GM19043 (cell line): ENCODE results near the gene TSPAN17.

Source experiments
- ATAC-seq: cut with Tn5 transposase; IDR thresholded peaks from one replicate; pipeline ENCODE4 v1.9.1; 2021; ENCODE audit warnings: low read depth; ENCODE audit not compliant: unreplicated experiment

Gene TSPAN17

DNA sequence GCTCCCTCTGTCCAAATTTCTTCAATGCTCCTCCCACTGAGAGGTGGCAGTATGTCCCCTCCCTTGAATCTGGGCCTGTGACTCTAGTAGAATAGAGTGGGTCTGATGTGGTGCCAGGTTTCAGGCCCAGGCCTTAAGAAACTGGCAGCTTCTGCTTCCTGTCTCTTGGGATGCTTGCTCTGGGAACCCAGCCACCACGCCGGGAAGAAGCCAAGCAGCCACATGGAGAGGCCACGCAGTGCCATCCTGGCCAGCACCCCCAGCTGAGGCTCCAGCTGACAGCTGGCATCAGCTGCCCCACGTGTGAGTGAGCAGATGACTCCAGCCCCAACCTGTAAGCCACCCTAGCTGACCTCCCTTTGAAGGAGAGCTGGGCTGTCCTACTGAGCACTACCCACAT, 7.3 kb upstream of the TSPAN17 start:
- ATAC-seq, result no peak

DNA sequence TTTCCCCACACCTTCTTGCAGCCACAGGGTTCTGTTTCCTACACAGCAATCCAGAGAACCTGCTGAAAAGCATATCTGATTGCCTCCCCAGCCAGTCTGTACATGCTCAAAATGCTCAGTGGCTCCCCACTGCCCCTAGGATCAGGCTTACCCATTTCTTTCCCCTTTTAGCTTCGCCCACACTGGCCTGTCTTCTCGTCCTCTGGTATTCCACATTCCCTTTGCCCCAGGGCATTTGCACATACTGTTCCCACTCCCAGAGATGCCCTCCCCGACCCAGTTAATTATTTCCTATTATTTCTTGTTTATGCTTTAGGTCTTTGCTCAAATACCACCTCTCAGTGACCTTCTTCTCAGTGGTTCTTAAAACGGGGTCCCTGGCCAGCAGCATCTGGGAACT, 6.7 kb upstream of the TSPAN17 start:
- no peak for ATAC-seq

DNA sequence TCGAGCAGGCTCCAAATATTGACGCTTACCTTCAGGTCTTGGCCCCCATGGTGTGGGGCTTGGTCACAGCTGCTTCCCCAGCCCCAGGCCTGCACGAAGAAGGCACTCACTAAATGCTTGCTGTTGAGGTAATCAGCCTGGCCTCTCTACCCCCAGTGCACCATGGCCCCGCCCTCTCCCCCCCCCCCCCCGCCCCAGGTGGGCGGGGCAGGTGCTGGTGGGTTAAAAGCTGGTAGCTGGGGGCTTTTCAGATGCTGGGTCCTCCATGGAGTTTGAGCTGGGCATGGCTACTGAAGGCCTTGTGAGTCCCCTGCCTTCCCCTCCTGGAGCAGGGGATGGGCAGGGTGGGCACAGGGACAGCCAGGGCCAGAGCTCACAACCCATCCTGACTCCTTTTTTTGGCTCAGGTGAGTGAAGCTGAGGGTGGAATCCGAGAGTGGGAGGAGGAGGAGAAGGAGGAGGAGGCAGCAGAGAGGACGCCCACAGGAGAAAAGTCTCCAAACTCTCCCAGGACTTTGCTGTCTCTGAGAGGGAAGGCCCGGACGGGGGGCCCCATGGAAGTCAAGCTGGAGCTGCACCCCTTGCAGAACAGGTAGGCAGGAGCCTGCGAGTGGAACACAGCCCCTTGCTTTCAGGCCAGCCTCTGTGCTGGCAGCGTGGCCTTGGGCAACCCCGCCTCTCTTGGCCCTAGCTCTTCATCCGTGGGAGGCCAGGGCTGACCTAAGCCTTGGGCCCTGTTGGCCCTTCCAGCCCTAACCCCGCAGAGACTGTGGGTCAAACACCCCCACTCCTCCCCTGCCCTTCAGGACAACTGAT, 4.4 kb upstream of the TSPAN17 start:
- ATAC-seq, result no peak

DNA sequence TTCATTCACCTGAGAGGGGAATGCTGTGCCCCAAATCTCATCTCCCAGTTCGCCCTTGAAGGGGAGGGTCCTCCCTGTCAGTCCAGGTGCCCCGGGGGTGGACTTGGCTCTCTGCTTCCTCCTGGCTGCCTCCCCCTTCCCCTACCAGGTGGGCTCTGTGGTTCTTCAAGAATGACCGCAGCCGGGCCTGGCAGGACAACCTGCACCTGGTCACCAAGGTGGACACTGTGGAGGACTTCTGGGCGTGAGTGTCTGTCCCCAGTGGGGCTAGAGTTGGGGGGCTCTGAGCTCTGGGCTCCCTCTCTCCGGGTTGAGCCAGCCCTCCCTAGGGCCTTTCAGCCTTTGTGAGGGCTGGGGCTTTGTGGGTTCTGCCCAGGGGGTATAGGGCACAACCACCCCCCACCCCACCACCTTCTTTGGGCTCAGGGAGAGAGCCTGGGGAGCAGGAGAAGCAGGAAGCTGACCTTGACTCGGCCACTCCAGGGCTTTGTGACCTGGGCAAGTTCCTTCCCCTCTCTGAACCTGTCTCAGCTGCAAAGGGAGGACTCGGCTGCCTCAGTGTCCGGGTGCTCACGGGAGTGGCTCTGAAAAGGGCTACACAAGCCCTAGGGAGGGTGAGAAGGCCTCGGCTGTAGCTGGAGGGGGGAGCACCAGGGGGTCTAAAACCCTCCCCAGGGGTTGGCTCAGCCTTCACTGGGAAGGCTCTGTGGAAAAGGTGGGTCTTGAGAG, 3.6 kb upstream of the TSPAN17 start:
- ATAC-seq, result no peak

DNA sequence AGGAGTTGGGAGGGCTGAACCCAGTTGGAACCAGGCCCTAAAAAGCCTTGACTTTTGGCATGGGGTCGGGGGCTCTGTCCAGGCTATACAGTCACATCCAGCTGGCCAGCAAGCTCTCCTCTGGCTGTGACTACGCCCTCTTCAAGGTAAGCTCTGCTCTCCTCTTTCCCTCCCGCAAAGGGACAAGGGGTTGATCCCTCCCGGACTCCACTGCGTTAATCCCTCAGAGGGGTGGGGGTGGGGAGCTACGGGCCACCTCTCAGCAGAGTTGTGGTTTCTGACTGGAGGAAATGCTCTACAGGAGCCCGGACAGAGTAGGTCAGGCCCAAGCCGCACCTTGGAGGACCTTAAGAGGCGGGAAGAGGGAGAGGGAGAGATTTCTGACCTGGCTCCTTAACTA, 3.0 kb upstream of the TSPAN17 start:
- no peak for ATAC-seq

DNA sequence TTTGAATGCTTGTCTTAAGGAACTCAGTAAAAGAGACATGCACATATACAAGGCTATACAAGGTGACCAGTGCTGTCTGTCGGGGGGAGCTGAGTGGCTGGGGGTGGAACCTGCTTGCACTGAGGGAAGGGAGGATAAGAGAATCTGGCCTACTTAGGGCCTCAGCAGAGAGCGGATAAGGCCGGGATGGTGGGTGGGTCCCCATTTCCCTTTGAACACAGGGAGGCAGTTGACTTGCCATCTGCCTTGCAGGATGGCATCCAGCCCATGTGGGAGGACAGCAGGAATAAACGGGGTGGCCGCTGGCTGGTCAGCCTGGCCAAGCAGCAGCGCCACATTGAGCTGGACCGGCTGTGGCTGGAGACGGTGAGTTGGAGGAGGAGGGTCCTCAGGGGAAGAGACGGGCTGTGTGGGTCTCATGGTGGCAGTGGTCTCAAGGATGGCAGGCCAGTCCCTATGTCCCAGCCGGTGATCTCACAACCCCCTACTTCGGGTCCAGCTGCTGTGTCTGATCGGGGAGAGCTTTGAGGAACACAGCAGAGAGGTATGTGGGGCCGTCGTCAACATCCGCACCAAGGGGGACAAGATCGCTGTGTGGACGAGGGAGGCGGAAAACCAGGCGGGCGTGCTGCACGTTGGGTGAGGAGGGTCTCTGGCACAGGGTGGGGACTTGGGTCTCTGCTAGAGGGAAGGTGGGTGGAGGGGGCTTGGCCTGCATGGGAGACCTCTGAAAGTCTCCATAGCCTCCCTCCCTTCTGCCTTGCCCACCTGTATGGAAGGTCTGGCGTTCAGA, 2.2 kb upstream of the TSPAN17 start:
- no peak for ATAC-seq

DNA sequence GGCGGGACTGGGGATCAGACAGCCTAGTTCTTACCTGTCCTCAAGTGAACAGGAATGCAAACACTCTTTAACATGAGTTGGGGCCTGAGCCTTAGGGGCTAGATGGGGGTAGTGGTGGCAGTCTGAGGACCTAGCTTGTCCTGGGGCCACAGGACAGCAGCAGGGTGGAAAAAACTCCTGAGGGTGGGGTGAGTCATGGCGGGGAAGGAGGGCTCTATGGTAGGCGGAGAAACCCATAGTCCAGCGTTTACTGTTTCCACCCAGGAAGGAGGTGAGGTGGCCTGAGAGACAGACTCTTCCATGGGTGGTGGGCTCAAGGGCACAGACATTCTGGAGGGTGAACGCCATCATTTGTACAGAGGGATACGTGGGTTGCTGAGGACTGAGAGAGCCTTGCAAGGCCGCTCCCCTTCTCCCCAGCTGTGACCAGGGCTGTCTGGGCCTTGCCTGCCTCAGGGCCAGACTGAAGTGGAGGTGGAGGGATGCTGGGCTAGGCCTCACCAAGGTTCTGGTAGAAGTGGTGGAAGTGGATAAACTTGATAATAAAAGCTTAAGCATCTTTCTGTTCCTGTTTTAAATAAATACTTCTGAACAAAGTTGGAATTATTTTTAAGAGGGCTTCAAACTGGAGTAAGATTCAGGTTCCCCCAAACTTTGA, 1.1 kb upstream of the TSPAN17 start:
- ATAC-seq, result no peak

DNA sequence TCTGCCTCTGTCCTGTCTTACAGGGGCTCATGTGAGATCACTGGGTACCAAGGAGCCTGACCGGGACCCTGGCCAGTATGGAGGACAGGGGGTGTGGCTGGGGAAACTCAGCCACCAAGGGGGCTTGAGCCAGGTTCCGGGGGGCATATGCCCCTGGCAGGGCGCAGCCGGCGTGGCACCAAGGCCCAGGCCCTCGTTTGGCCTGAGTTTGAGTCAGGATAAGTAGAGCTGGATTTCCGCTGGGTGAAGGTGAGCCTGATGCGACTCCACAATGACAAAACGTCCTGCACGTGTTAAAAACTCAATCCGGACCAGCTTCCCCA, 616 bp upstream of the TSPAN17 start:
- peak; percentile 1 for ATAC-seq

DNA sequence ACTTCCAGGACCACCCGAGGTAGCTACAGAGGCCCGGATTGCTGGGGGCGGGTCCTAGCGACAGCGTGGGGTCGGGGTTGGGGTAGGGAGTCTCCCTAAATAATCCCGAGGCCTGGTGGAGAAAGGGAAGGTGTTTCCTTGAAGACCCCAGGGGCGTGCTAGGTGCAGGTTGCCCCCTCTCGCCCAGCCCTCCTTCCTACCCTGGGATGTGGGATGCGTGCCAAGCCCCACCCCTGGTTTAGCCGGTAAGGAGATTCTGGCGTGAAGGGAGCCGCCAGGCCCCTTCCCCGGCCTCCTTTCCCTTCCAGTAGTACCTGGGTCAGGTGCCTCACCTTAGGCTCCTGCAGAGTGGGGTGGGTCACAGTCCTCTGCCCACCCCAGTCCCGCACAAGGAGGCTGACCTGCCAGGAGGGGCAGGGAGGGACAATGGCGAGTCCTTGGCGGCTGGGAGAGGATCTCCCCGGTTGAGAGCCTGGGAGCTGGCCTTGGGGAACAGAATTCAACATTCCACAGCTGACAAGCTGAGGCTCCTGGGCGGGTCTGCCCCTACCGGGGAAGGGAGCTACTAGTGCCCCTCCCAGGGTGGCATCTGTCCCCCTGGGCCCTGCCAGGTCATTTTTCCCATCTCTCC, 674 bp downstream of the TSPAN17 start:
- no peak for ATAC-seq

DNA sequence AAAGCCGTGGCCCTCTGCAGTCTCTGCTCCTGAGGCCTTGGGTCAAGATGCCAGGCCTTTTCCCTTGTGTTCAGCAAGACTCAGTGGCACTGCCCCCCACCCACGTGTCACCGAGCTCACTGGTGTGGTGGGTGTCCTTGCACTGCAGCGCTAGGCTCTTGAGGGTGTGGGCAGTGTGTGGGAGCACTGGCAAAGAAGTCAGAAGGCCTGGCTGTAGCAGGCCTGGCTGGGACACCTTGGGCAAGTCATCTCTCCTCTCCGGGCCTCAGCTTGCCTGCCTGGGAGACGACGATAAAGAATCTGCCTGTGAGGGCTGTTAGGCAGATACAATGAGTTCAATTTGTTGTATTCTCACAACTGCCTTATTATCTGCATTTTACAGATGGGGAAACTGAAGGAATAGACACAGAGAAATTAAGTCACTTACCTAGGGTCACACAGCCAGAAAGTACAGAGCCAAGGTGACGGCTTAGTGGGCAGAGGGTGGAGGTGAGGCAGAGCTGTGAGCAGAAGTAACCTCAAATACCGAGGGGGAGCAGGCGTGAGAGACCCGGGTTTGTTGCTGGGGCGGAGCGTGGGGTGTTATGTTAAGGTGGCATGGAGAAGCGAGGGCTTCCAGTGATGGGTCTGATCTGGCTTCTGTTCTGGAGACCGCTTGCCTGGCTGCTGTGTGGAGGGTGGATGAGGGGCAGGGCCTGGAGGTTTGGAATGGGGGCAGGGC, 1.4 kb downstream of the TSPAN17 start:
- no peak for ATAC-seq

DNA sequence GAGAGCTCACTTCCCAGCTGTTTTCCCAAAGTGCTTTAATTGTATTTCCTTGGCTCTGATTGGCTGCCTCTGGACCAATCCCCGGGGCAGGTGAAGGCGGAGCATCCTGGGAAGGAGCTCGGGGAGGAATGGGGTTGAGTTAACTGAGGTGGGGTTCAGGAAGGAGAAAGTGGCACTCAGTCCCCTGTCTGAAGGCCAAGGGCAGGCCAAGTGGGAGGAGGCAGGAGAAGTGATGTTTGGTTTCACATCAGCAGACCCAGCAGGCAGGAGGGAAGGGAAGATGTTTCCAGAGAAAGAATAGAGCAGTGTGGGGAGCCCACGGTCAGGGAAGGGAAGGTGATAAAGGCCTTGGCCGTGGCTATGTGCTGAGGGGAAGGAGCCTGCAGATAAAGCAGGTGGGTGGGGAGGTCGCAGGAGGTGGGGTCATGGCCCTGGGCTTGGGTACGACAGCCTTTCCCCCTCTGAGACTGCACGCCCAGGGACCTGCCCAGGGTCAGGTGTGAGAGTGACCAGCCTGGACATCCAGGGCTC, 3.1 kb downstream of the TSPAN17 start:
- no peak for ATAC-seq

DNA sequence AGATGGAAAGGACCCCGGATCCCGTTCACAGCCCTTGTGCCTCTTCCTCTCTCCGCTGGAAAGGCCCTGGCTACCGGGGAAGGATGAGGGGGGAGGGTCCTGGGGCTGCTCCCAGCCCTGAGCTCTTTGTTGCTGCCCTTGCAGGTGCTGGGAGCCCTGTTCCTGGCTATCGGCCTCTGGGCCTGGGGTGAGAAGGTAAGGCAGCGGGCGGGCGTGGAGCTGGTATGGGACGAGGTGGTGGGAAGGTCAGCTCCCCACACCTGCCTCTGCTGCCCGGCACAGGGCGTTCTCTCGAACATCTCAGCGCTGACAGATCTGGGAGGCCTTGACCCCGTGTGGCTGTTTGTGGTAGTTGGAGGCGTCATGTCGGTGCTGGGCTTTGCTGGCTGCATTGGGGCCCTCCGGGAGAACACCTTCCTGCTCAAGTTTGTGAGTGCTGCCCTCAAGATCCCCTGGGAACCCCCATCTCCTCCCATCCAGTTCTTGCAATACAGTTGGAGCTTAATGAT, 4.2 kb downstream of the TSPAN17 start:
- ATAC-seq, result no peak

DNA sequence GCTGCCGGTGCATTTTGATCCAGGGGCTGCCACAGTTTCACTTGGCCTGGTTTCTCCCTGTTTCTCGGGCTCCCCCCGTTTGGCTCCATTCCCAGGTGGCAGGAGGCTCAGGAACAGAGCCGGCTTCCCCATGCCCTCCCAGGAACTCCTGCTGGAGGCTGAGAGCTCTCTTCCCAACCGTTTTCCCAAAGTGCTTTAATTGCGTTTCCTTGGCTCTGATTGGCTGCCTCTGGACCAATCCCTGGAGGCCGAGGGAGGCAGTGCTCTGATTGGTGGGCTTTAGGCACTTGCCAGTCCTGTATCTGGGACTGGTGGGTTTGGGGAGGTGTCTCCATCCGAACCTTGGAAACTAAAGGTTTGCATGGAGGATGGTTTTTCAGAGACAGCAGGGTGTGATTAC, 4.9 kb downstream of the TSPAN17 start:
- no peak for ATAC-seq

DNA sequence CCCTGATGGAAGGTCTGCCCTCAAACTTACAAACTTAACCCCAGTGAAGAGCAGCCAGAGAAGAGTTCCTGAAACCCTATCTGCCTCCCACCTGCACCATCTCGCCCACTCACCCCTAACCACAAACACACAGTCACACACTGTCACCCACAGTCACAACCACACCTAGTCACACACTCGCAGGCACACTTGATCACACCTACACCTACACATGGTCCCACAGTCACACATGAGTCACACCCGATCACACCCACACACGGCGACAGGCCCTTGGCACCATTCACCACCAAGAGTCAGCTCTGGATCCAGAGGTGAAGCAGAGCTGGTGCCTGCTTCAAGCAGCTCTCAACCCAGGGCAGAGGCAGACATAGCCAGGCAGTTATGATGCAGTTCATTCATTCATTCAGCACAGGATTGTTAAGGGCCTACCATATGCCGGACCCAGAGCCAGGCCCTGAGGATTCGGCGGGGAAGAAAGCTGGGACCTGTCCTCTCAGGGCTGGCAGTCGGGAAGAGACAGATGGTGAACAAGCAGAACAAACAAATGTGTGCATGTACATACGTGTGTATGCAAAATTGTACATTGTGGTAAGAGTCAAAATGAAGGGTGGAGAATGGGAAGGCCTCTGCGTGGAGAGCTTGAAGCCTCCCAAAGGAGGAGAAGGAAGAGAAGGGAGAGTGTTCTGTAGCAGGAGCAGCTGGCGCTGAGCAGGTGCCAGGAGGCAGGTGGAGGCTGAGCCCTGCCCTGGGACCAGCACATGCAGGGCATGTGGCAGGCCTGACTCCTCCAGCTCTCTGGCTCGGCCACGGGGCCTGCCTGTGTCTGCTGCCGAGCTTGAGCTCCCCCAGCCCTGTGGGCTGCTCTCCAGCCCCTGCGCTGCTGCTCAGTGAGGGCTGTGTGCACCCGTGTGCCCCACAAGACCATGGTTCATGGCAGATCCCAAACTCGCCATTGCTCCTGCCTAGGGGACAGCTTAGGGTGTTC, 6.4 kb downstream of the TSPAN17 start:
- ATAC-seq, result no peak

DNA sequence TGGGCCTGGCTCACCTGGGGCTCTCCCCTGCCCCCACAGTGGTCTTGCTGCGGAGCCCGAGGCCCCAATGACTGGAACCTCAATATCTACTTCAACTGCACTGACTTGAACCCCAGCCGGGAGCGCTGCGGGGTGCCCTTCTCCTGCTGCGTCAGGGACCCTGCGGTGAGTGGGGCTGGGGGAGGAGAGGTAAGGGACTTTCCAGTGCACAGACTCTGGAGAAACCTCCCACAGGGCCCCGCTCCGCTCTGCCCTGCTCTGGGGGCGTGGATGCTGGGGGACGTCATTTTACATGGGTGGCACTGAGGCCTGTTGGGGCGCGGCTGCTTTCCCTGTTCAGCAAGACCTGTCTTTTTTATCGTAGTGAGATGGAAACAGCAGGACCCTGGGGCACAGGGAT, 7.6 kb downstream of the TSPAN17 start:
- no peak for ATAC-seq

DNA sequence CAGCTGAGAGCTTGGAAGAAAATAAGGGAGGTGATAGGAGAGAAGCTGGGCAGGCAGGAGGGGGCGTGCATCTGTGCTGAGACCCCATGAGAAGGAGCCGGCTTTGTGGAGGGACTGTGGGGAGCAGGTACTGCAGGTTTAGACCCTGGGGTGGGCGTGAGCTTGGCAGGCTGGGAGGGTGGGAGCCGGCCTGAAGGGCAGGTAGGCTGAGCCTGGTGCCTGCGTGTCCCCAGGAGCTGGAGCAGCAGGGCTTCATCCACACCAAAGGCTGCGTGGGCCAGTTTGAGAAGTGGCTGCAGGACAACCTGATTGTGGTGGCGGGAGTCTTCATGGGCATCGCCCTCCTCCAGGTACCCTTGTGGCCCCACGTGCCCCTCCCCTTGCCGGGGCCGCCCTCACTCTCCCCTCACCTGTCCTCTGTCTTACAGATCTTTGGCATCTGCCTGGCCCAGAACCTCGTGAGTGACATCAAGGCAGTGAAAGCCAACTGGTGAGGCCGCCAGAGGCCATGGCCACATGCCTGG, 9.2 kb downstream of the TSPAN17 start:
- no peak for ATAC-seq

DNA sequence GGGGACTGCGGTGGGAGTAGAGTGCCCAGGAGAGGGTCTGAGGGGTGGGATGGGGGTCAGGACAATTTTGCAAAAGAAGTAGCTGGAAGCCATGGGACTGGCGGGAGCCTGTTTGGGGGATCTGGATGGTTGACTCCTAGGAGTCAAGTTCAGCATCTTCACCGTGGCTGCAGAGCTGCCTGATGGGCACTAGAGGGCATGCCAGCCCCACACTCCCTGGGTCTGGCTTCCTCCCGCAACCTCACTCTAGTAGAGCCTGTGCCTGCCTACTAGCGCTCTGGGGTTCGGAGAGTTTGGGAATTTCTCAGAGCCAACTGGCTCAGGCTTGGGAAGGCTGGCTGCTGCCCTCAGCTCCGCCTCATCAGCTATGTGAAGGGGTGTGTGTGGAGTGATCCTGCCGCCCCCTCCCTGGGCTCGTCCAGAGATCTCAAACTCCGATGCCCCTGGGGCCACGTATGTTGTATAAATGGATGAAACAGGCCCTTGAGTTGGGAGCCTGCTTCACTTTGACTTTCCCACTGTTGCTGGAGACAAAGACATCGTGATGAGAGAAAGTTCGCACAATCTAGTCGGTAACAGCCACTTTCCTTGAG, 10.8 kb downstream of the TSPAN17 start:
- ATAC-seq, result no peak
